Measurements from ENCODE around the gene MRPS24.

DNA sequence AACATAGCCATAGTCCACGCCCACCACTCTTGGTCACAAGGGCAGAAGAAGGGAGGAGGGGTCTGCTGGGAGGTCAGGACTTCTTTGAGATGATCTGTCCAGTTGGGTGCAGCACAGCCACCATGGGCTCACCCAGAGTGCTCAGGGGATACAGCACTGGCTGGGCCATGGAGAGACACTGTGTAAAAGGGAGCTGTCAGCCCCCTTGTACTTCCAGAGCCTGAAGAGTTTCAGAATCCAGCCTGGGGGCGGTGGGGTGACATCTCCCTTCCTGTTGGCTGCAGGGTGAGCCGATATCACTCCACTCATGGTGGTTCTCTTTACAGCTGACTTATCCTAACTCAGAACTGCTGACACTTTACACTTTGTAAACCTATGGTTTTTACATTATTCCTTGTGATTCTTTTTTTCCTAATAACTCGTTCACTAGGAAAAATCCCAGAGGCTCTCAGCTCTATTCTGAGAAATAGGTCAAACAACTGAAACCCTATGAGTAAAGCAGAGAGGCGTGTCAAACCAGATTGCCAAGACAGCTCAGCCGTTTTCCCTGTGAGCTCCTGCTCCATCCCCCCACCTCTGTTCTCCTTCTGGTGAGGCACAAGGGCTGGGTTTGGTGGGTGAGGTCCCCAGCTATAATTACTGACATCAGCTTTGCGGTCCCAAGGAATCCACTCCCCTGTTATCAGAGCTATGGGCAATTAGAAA lies 3.2 kb upstream of the MRPS24 start:
- TF ChIP-seq, protein P1, sequence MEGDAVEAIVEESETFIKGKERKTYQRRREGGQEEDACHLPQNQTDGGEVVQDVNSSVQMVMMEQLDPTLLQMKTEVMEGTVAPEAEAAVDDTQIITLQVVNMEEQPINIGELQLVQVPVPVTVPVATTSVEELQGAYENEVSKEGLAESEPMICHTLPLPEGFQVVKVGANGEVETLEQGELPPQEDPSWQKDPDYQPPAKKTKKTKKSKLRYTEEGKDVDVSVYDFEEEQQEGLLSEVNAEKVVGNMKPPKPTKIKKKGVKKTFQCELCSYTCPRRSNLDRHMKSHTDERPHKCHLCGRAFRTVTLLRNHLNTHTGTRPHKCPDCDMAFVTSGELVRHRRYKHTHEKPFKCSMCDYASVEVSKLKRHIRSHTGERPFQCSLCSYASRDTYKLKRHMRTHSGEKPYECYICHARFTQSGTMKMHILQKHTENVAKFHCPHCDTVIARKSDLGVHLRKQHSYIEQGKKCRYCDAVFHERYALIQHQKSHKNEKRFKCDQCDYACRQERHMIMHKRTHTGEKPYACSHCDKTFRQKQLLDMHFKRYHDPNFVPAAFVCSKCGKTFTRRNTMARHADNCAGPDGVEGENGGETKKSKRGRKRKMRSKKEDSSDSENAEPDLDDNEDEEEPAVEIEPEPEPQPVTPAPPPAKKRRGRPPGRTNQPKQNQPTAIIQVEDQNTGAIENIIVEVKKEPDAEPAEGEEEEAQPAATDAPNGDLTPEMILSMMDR (optimal IDR thresholded peaks at IDR 0.05 in 1 of 3, IDR thresholded peaks at IDR 0.05 in 1 of 3, conservative IDR thresholded peaks at IDR 0.05 in 1 of 3; ENCODE audit: extremely low read depth in 1 of 3, insufficient read depth in 2 of 3, low read length in 3 of 3), result no peak
- TF ChIP-seq EZH2 (IDR thresholded peaks at IDR 0.05; ENCODE audit: low read length), result no peak
